Esophagus muscularis mucosa (tissue), 4 donors: ENCODE data around the gene TOPORS. TPM values are rescaled to one million over a fixed set of nuclear protein-coding genes. Genes with fewer than 3 reads are reported as not detected.

Experiments
- DNase-seq: peaks from one replicate; pipeline ENCODE4 v3.0.0-alpha.2; 2017; ENCODE audit errors: extremely low spot score
- H3K27ac ChIP-seq, 4 donors: fragments of 200-600 bp; sonication (generic); replicated peaks in 1 of 4; 1 replicate in 3 of 4; 2 replicates in 1 of 4; pipeline ENCODE4 v1.5.1; 2016 to 2019; ENCODE audit warnings: mild to moderate bottlenecking in 1 of 4
- H3K27me3 ChIP-seq, 4 donors: fragments of 200-600 bp; sonication (generic); one replicate each; pipeline versions ENCODE4 v1.5.1 to v1.6.0; 2016 to 2019
- H3K36me3 ChIP-seq, 4 donors: fragments of 200-600 bp; sonication (generic); one replicate each; pipeline ENCODE4 v1.5.1; 2016 to 2019
- H3K4me1 ChIP-seq, 4 donors: fragments of 200-600 bp; sonication (generic); one replicate each; pipeline ENCODE4 v1.5.1; 2016 to 2019
- H3K4me3 ChIP-seq, 4 donors: fragments of 200-600 bp; sonication (generic); 1 replicate in 2 of 4; 2 replicates in 2 of 4; pipeline ENCODE4 v1.5.1; 2016 to 2019; ENCODE audit warnings: mild to moderate bottlenecking in 4 of 4, moderate library complexity in 1 of 4
- H3K9me3 ChIP-seq, 4 donors: fragments of 200-600 bp; sonication (generic); 1 replicate in 3 of 4; 2 replicates in 1 of 4; pipeline ENCODE4 v1.5.1; 2016 to 2019
- EP300 ChIP-seq: sonication (generic); formaldehyde crosslinking; IDR thresholded peaks from one replicate; pipeline ENCODE4 v1.6.1; 2017; ENCODE audit warnings: antibody characterized with exemption
- POLR2A ChIP-seq: fragments of 450-650 bp; IDR thresholded peaks from one replicate; pipeline ENCODE4 v1.6.1; 2017; ENCODE audit warnings: antibody characterized with exemption, moderate library complexity, mild to moderate bottlenecking, low read depth
- POLR2AphosphoS5 ChIP-seq, 2 donors: sonication (generic); formaldehyde crosslinking; IDR thresholded peaks; one replicate each; pipeline ENCODE4 v1.6.1; 2017; ENCODE audit warnings: antibody characterized with exemption in 2 of 2
- WGBS: methylation state at CpG from one replicate; pipeline ENCODE4 v1.1.5; 2018; 5-methylcytosine and 5-hydroxymethylcytosine counted together
- intact Hi-C: fragments of 100-400 bp; cut with DNase I; formaldehyde crosslinking; loops from one replicate; pipeline ENCODE4 v1.15.1; 2023
- total RNA-seq, 4 donors: library from RNA; depleted of rRNA; stranded (reverse); fragments of >200 nt; gene quantifications; one replicate each; pipeline versions ENCODE4 v1.1.0 to v1.2.1, GENCODE V29; 2016
- TF ChIP-seq, protein P1 (sequence below), 3 experiments: fragments of 200-600 bp in 2 of 3; fragments of 450-650 bp in 1 of 3; sonication (generic) in 2 of 3; IDR thresholded peaks; one replicate each; pipeline ENCODE4 v1.5.1; 2017 to 2019; ENCODE audit warnings: antibody characterized with exemption in 3 of 3, mild to moderate bottlenecking in 2 of 3, moderate library complexity in 1 of 3

Gene TOPORS
- total RNA-seq, 4 donors from 2014 or later: 16.5 to 25.9 (median 21.7) TPM

DNA sequence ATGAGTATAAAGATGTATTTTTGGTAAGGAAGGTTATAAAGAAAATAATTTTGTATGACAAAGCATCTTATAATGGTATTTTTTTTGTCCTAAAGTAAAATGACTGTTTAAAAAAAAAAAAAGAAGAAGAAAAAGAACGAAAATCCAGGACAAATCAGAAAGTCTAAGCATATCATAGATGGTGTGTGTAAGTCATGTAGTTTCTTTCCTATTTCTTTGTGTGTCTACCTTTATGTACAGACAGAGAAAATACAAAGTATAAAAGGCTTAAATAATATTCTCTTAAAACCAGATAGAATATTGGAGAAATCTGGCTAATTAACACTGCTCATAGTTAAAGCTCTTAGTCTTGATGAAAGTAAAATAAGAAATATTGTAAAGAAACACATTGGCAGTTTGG, 34.1 kb downstream of the TOPORS start:
- TF ChIP-seq EP300 (no peak), POLR2A (no peak), POLR2AphosphoS5 (IDR thresholded peaks at IDR 0.05) (no peak)
- TF ChIP-seq, protein P1, sequence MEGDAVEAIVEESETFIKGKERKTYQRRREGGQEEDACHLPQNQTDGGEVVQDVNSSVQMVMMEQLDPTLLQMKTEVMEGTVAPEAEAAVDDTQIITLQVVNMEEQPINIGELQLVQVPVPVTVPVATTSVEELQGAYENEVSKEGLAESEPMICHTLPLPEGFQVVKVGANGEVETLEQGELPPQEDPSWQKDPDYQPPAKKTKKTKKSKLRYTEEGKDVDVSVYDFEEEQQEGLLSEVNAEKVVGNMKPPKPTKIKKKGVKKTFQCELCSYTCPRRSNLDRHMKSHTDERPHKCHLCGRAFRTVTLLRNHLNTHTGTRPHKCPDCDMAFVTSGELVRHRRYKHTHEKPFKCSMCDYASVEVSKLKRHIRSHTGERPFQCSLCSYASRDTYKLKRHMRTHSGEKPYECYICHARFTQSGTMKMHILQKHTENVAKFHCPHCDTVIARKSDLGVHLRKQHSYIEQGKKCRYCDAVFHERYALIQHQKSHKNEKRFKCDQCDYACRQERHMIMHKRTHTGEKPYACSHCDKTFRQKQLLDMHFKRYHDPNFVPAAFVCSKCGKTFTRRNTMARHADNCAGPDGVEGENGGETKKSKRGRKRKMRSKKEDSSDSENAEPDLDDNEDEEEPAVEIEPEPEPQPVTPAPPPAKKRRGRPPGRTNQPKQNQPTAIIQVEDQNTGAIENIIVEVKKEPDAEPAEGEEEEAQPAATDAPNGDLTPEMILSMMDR (IDR thresholded peaks at IDR 0.05): no peak
- no peak overlapping the region for H3K27ac ChIP-seq
- intact Hi-C loops: no loop called here
- H3K4me3 ChIP-seq: no peak overlapping the region
- no peaks in the 10 kb centered on the region for H3K27me3 ChIP-seq
- DNase-seq: no peak
- H3K36me3 ChIP-seq: peaks cover 0 to 3% (median 0%) of the 10 kb centered on the region in 4 donors
- WGBS: 89% methylated on average over 1 of the region's 1 CpG
- H3K4me1 ChIP-seq: peaks cover 0 to 18% (median 11%) of the 10 kb centered on the region in 4 donors
- H3K9me3 ChIP-seq: no peaks in the 10 kb centered on the region

DNA sequence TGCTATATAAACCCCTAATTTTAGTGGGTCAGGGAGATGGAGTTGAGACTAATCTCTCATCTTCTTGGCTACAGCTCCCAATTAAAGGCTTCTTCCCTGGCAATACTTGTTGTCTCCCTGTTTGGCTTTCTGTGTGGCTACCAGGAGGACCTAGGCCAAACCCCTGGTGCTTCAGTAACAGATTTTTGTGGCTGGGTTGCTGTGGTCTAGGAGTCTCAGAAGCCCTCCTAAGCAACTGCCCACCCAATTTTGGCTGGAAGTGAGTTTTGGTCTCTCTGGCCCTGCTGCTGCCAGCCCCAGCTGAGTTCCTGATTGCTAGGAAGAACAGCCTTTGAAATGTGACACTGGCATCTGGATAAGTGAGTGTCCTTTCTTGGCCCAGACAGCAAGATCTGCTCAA, 36.1 kb downstream of the TOPORS start:
- intact Hi-C loops: no loop called here
- no peaks in the 10 kb centered on the region for H3K9me3 ChIP-seq
- DNase-seq: no peak

DNA sequence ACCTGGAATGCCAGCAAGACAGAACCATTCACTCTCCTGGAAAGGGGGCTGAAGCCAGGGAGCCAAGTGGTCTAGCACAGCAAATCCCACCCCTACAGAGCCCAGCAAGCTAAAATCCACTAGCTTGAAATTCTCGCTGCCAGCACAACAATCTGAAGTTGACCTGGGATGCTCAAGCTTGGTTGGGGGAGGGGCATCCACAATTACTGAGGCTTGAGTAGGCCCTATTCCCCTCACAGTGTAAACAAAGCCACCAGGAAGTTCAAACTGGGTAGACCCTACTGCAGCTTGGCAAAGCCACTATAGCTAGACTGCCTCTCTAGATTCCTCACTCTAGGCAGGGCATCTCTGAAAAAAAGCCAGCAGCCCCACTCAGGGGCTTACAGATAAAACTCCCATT, 43.7 kb downstream of the TOPORS start:
- TF ChIP-seq POLR2AphosphoS5 (IDR thresholded peaks at IDR 0.05): no peak
- no peak for TF ChIP-seq EP300
- Histone ChIP-seq H3K4me3 (no peak overlapping the region), H3K36me3 (peaks cover 0 to 7% (median 2%) of the 10 kb centered on the region in 4 donors), H3K9me3 (no peaks in the 10 kb centered on the region), H3K27me3 (no peaks in the 10 kb centered on the region), H3K27ac (no peak overlapping the region), H3K4me1 (peaks cover 0 to 17% (median 8%) of the 10 kb centered on the region in 4 donors)
- WGBS: no CpG with 5 or more reads among the region's 1 CpG
- no peak for DNase-seq
- intact Hi-C loops: no loop called here

More for the DNA sequence above, 36.1 kb downstream of the TOPORS start:
- TF ChIP-seq EP300 (no peak), POLR2AphosphoS5 (IDR thresholded peaks at IDR 0.05) (no peak), POLR2A (no peak)
- TF ChIP-seq, protein P1 (IDR thresholded peaks at IDR 0.05): no peak
- H3K27me3 ChIP-seq: no peaks in the 10 kb centered on the region
- H3K4me1 ChIP-seq: peaks cover 0 to 9% (median 4%) of the 10 kb centered on the region in 4 donors
- H3K27ac ChIP-seq: no peak overlapping the region
- H3K4me3 ChIP-seq: no peak overlapping the region
- peaks cover 0 to 3% (median 0%) of the 10 kb centered on the region in 4 donors for H3K36me3 ChIP-seq

DNA sequence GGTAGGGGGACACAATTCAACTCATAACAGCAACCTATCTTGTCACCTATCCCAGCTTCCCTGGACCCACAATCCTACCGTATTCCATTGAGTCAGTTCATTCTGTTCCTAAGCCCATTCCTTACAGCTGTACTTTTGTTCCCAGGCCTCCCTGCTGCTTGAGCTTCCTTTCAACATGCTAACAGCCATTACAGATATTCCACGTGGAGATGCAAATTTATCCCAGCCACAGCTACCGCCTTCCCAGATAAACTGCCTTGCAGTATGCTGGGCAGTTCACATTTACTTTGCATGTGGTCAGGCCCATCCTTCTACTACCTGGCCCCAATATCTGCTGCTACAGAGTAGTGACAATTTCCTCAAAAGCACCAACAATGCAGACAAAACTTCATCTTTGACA, 49.4 kb downstream of the TOPORS start:
- no peak for DNase-seq
- TF ChIP-seq POLR2A (no peak), EP300 (no peak), POLR2AphosphoS5 (IDR thresholded peaks at IDR 0.05) (no peak)
- TF ChIP-seq, protein P1 (IDR thresholded peaks at IDR 0.05): no peak
- intact Hi-C loops: no loop called here
- Histone ChIP-seq H3K4me1 (peaks cover 0 to 5% (median 2%) of the 10 kb centered on the region in 4 donors), H3K9me3 (no peaks in the 10 kb centered on the region), H3K36me3 (peaks cover 8 to 28% (median 18%) of the 10 kb centered on the region in 4 donors), H3K4me3 (no peak overlapping the region), H3K27me3 (no peaks in the 10 kb centered on the region), H3K27ac (no peak overlapping the region)
- WGBS: 89% methylated on average over 3 of the region's 3 CpGs

DNA sequence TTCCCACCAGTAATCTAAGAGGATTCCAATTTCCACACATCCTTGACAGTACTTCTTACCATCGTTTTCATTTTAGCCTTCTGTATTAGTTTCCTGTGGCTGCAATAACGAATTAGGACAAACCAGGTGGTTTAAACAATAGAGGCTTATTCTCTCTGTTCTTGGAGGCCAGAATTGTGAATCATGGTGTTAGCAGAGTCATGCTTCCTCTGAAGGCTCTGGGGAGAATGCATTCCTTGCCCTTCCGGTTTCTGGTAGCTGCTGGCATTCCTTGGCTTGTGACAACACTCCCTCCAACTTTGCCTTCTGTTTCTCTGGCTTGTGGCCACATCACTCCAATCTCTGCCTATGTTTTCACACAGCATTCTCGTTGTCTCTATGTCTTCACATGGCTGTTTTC, 49.9 kb downstream of the TOPORS start:
- TF ChIP-seq EP300 (no peak), POLR2AphosphoS5 (IDR thresholded peaks at IDR 0.05) (no peak), POLR2A (no peak)
- TF ChIP-seq, protein P1 (IDR thresholded peaks at IDR 0.05): no peak
- Histone ChIP-seq H3K36me3 (peaks cover 8 to 33% (median 23%) of the 10 kb centered on the region in 4 donors), H3K27ac (no peak overlapping the region), H3K4me1 (peaks cover 0 to 5% (median under 1%) of the 10 kb centered on the region in 4 donors), H3K27me3 (no peaks in the 10 kb centered on the region), H3K9me3 (no peaks in the 10 kb centered on the region), H3K4me3 (no peak overlapping the region)
- WGBS: 74% methylated on average over 4 of the region's 4 CpGs
- DNase-seq: no peak
- intact Hi-C loops: no loop called here
